NCI-H1694 treated with DMSO at 0.1 percent for 48 hours (cell line): Measurements from ENCODE around the gene DNAH2.

Experiments
- DNase-seq: peaks from one replicate; lab custom pipeline; 2025; lab: John Stamatoyannopoulos, UW

The DNAH2 gene

DNA sequence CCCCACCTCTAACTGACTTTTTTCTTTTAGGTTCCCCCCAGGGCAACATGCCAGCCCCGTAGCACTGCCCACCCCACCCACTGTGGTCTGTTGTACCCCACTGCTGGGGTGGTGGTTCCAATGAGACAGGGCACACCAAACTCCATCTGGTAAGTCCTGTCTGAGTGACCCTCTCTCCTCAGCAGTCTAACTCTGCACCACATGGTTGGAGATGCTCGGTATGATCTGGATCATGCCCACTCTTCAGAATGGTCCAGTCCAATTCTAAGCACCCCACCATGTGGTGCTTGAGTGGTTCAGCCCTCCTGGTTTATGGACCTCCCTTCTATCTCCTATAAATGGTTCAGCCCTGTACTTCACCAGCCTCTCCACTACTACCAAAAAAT is 122.3 kb downstream of the DNAH2 start:
- DNase-seq, result peak; percentile 25

DNA sequence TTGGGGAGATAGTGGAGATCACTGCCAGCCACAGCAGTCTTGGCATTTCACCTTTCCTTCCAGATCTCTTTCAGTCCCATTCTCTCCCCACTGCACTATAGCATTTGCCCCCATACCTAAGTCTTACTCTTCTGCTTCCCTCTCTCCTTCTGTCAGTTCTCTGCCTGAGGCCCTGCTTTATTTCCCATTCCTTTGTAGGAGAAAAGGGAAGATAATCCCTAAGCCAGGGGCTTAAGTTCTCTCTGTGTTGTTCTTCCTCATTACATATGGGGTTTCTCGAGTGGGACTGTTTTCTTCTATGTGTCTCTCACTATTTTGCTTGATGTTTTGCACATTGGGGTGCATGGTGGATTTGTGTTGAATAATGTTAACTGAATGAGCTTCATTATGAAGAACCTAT is 122.9 kb downstream of the DNAH2 start:
- no peak for DNase-seq

DNA sequence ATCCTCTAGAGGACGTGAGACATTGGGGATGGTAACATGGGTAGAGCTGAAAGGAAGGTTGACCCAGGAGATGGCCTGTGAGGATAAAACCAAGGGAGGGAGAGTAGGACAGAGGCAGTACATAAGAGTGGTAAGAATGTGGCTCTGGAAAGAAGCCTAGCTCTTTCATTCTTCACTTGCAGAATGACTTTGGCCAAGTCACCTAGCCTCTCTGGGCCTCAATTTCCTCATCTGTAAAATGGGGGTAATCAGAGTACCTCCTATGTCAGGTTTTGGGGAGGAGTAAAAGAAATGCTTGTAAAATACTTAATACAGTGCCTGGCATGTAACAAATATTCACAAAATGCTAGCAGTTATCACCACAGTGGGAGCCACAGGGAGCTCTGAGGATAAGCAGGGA is 123.3 kb downstream of the DNAH2 start:
- DNase-seq, result no peak

DNA sequence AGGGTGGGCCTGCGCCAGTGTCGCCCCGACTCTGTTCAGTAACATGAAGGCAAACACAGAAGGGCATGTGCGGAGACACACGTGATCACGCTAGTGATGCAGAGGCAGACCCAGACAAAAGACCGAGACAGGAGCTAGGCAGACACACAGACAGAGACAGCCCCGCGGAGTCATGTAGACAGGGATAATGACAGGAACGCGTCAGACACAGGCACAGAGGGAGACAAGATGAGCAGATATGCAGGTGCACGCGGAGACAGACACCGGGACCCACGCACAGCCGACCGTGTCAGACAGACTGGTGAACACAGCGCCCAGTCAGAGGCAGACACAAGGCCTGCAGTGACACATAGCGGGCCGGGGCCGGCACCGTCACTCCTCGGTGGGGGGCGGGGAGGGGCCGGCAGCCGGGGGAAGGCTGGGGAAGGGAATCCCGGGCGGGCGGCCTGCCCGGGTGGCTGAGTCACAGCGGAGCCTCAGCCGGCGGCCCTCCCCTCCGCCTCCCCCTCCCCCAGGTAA is 123.9 kb downstream of the DNAH2 start:
- peak; percentile 59 for DNase-seq

DNA sequence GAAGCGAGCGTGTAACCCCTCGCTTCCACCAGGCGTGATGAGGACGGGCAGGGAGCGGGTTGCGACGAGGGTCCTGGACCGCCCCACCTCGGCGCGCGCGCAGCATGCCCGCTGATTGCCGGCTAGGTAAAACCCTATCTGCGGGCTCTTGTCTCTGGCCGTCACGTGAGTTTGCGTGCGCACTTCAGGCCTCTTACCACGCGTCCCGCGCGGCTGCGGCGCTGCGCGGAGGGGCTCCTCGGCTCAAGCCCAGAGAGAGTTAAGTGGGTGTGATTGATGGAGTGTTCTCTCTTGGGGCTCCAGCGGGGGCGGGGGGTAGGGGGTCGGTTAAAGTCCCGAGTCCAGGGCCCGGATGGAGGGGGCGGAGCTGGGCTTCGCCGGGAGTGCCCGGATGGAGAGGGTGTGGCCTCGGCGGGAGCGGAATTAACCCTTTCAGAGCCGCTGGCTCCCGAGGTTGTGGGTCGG is 124.4 kb downstream of the DNAH2 start:
- peak; percentile 78 for DNase-seq

DNA sequence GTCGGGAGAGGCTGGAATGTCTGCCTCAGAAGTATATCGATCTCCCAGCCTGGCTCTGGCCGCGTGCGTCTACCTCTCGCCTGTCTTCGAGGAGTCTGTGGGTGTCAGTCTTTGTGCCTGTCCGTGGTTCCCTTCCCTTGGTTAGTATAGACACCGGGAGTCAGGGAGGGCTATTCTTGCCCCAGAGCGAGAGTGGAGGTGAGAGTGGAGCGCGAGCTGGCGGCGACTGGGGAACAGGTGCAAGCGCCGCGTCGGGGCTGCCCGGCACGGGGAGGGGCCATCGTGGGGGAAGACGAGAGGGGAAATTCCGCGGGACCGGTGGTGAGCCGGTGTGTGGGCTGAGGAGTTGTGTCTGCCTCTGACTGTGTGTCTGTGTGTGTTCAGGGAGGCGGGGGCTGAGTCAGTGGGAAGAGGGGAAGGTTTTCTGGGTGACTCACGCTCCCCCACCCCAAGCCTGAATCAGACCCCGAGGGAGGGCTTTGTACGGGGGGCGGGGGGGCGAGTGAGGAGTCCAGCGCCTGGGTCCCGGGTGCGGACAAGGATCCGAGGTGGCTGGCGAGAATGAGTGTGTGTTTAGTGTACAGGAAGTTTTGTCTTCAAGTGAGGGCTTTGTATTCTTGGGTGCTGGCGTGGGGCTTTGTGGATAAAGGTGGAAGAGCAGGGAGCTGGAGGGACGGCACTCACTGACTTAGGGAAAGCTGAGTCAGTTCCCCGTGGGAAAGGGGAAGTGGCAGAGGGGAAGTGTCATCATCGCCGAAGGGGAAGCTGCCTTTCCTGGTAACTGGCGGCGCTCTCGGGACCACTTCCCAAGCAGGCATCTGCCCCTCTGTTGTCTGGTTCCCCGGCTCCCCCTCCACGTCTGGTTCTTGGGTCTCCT is 125.1 kb downstream of the DNAH2 start:
- DNase-seq, result peak; percentile 3

DNA sequence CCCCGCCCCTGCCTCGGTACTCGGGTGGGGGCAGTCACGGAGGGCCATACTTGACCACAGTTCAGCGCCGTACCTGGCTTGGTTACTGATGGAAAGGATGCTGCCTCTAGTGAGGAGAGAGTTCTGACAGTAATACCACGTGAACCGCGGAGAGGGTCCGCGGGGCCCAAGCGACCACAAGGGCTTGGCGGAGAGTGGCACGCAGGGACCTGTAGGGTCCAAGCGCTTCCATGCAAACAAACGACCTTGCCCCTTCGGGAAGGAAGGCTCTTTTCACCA is 125.7 kb downstream of the DNAH2 start:
- DNase-seq, result no peak

DNA sequence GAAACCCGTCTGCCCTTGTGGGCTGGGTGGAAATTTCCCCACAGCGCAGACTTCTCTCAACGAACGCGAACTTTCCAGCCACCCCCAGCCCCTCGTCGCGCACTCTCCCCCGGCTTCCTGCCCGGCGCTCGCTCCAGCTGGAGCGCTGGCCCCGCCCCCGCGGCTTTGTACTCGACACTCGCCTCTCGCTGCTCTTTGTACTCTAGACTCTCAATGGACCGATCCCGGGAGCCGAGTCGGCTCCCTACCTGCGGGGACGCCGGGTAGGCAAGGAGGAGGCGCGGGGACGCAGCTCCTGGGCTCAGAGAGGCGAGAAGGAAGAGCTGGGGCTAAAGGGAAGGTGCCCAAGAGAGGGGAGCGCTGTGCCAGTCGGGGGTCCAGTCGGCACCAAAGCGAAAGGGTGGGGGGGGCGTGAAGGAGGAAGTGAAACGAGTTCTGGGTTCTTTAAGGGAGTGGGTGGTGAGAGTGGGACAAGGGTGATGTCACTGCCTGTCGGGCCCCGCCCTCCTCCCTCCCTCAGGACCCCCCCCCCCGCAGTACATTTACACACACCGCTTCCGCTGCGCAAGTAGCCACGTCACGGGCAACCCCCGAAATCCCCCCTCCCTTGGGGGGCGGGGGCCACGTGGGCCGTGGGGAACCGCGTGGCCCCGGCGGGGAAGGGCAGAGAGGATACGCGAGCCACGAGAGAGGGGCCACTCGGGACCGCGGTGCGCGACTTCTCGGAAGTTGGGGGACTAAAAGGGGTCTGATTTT is 126.2 kb downstream of the DNAH2 start:
- DNase-seq, result peak; percentile 44

DNA sequence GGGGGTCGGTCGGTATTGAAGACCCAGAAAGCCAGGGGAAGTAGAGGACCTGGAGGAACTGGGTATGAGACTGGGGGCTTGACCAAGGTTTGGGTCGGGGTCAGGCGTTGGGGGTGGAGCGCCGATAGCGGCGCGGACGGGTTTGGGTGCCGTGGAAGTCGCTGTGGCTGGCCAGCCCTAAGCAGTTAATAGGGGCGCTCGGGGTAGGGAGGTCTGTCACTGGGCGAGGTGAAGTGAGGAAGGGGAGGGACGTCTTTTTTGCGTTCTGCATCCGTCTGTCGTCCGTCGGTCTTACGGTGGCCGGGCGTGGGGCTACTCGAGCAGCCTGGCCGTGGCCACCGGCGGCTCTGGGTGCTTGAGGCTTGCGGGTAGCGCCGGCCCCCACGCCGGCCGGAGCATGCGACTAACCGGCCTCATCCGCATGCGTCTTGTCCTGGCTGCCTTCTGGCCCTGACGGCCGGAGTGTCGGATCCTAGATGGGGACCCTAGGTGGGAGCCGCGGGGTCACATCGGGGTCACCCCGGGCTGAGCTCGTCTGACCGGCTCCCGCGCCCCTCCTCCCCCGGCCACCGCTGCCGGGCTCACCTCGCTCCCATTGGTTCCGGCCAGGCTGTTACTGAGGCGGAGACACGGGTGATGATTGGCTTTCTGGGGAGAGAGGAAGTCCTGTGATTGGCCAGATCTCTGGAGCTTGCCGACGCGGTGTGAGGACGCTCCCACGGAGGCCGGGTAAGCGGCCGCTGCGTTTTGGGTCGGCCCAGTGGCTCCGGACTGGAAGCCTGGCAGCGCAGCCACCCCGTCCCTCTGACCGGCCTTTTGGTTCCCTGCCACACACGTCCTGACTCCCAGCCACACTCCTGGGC is 127.0 kb downstream of the DNAH2 start:
- DNase-seq, result peak; percentile 67

DNA sequence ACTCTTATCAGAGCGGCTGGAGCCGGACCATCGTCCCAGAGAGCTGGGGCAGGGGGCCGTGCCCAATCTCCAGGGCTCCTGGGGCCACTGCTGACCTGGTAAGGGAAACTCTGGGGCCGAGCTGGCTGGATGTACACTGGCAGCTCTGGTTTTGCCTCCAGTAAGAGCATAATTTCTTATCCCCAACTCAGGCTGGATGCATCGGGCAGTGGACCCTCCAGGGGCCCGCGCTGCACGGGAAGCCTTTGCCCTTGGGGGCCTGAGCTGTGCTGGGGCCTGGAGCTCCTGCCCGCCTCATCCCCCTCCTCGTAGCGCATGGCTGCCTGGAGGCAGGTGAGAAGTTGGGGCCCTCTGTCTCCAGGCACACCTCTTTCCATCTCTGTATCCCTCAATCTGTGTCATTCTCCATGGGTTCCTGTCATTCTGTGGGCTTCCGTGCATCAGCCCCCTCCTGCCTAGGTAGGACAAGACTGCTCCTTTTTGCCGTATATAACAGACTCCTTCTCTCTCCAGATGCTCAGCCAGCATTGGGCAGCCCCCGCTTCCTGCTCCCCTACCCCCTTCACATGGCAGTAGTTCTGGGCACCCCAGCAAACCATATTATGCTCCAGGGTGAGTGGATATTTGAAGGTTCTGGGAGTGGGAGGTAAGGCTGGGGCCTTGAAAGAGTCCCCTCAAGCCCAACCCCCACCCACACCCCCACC is 128.0 kb downstream of the DNAH2 start:
- no peak for DNase-seq

DNA sequence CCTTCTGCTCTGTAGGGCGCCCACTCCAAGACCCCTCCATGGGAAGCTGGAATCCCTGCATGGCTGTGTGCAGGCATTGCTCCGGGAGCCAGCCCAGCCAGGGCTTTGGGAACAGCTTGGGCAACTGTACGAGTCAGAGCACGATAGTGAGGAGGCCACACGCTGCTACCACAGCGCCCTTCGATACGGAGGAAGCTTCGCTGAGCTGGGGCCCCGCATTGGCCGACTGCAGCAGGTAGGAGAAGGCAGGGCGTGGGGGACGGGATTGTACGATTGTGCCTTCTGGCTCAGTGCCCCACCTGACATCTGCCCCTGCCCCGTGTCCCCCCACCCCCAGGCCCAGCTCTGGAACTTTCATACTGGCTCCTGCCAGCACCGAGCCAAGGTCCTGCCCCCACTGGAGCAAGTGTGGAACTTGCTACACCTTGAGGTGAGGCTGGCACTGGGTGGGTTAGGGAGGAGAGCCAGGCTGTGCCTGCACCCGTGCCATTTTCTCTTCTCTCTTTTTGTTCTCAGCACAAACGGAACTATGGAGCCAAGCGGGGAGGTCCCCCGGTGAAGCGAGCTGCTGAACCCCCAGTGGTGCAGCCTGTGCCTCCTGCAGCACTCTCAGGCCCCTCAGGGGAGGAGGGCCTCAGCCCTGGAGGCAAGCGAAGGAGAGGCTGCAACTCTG is 128.7 kb downstream of the DNAH2 start:
- DNase-seq, result no peak

DNA sequence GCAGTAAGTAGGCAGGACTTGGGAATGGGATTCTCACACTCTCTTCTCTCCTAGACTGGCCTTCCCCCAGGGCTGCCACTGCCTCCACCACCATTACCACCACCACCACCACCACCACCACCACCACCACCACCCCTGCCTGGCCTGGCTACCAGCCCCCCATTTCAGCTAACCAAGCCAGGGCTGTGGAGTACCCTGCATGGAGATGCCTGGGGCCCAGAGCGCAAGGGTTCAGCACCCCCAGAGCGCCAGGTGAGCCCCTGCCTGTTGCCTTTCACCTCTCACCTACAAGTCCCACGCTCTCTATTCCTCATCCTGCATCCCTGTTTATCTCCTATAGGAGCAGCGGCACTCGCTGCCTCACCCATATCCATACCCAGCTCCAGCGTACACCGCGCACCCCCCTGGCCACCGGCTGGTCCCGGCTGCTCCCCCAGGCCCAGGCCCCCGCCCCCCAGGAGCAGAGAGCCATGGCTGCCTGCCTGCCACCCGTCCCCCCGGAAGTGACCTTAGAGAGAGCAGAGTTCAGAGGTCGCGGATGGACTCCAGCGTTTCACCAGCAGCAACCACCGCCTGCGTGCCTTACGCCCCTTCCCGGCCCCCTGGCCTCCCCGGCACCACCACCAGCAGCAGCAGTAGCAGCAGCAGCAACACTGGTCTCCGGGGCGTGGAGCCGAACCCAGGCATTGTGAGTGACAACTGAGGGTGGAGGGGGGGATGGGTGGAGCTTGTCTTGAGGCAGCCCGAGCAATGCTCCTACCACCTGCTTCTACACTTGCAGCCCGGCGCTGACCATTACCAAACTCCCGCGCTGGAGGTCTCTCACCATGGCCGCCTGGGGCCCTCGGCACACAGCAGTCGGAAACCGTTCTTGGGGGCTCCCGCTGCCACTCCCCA is 129.5 kb downstream of the DNAH2 start:
- no peak for DNase-seq

DNA sequence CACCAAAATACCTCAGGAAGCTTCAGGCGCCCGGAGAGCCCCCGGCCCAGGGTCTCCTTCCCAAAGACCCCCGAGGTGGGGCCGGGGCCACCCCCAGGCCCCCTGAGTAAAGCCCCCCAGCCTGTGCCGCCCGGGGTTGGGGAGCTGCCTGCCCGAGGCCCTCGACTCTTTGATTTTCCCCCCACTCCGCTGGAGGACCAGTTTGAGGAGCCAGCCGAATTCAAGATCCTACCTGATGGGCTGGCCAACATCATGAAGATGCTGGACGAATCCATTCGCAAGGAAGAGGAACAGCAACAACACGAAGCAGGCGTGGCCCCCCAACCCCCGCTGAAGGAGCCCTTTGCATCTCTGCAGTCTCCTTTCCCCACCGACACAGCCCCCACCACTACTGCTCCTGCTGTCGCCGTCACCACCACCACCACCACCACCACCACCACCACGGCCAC is 130.6 kb downstream of the DNAH2 start:
- no peak for DNase-seq

DNA sequence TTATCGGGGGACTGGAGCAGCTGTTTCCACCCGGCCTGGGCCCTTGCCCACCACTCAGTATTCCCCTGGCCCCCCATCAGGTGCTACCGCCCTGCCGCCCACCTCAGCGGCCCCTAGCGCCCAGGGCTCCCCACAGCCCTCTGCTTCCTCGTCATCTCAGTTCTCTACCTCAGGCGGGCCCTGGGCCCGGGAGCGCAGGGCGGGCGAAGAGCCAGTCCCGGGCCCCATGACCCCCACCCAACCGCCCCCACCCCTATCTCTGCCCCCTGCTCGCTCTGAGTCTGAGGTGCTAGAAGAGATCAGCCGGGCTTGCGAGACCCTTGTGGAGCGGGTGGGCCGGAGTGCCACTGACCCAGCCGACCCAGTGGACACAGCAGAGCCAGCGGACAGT is 131.2 kb downstream of the DNAH2 start:
- no peak for DNase-seq

DNA sequence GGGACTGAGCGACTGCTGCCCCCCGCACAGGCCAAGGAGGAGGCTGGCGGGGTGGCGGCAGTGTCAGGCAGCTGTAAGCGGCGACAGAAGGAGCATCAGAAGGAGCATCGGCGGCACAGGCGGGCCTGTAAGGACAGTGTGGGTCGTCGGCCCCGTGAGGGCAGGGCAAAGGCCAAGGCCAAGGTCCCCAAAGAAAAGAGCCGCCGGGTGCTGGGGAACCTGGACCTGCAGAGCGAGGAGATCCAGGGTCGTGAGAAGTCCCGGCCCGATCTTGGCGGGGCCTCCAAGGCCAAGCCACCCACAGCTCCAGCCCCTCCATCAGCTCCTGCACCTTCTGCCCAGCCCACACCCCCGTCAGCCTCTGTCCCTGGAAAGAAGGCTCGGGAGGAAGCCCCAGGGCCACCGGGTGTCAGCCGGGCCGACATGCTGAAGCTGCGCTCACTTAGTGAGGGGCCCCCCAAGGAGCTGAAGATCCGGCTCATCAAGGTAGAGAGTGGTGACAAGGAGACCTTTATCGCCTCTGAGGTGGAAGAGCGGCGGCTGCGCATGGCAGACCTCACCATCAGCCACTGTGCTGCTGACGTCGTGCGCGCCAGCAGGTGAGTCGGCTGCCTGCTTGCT is 131.7 kb downstream of the DNAH2 start:
- DNase-seq, result no peak

DNA sequence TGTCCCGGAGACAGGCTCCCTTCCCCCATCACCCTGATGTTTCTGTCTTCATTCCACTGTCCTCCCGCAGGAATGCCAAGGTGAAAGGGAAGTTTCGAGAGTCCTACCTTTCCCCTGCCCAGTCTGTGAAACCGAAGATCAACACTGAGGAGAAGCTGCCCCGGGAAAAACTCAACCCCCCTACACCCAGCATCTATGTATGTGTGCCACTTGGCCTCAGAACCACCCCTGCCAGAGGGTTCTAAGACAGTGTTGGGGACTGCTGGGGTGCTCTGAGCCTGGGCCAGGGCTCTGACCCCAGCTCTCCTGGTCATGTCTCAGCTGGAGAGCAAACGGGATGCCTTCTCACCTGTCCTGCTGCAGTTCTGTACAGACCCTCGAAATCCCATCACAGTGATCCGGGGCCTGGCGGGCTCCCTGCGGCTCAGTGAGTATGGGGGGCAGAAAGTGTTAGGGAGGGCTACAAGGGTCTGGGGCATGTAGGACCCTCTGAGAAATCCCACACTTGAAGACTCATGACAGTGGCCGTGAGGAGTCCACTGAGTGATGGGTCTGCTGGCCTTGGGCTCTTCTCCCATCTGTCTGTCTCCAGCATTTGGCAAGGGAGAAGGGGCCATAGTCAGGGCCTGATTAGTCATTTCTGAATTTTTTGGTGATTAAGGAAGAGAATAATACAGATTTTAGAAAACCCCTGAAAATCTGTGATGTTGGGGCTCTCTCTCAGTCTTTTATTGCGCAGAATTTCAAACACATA is 132.4 kb downstream of the DNAH2 start:
- no peak for DNase-seq

DNA sequence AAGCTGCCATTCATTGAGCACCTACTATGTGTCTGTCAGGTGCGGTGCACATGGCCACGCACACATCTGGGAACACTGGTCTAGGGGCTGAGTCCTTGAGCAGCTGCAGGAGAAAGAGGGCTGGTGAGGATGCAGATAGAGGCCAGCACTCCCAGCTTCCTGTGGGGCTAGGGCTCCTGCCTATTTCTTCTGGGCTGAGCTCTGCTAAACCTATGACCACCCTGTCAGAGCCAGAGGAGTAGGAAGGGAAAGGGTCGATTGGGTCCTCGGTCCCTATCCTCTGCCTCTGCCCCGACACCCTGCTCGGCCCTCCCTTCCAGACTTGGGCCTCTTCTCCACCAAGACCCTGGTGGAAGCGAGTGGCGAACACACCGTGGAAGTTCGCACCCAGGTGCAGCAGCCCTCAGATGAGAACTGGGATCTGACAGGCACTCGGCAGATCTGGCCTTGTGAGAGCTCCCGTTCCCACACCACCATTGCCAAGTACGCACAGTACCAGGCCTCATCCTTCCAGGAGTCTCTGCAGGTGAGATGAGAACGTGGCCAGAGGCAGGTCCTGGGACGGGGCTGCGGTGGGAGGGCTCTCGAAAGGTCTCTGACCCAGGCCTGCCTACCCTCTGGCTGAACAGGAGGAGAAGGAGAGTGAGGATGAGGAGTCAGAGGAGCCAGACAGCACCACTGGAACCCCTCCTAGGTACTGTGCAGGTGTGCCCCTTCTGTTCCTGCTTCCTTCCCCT is 133.3 kb downstream of the DNAH2 start:
- no peak for DNase-seq
